ENCODE results near the gene CAPN12.

The CAPN12 gene

DNA sequence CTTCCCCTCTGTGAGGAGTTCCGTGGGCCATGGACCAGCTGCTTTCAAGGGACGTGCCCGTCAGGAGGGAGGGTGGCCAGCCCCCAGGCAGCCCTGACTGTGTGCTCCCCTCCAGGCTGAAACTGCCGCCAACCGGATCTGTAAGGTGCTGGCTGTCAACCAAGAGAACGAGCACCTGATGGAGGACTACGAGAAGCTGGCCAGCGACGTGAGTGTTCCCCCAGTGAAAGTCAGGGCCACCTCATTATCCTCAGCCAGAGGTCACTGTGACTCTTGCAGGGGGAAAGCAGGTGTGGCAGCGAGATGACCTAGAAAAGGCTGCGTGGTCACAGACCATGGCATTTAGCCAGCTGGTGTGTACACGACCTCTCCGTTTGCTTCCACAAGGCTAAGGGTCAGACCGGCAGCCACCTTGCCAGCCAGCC lies 29.9 kb downstream of the CAPN12 start:
- peaks cover 5% of the 10 kb centered on the region for H3K4me1 Mint-ChIP-seq
- DNase-seq (ENCODE audit: low spot score in 2 of 2) (no peak), ATAC-seq (replicated peaks; ENCODE audit: extremely low read depth, poor library complexity, severe bottlenecking) (no peak)
- H3K9me3 Mint-ChIP-seq: no peaks in the 10 kb centered on the region
- H3K4me3 Mint-ChIP-seq: no peak overlapping the region
- H3K27ac Mint-ChIP-seq (ENCODE audit: low read depth): no peak overlapping the region
- H3K27me3 Mint-ChIP-seq: no peaks in the 10 kb centered on the region
- H3K36me3 Mint-ChIP-seq (ENCODE audit: insufficient read depth): peaks cover 37% of the 10 kb centered on the region

DNA sequence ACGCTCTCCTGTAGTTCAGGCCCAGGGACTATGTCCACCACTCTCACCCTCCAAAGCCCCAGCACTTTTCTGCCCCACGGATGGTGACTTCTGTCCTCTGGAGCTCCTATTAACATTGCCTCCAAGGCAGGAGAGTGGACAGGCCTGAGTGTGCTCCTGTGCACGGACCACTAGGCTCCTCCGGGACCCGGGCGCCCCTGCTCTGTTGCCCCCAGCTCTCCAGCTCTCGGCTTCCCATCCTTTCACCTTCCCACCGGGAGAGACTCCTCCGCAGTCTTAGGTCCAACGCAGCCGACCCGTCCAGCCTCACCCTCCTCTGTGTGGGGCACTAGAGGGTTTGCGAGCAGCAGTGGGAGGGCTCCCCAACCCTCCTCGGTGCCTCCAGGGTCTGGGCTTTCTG lies 30.4 kb downstream of the CAPN12 start:
- H3K4me3 Mint-ChIP-seq: no peak overlapping the region
- no peaks in the 10 kb centered on the region for H3K9me3 Mint-ChIP-seq
- DNase-seq (ENCODE audit: low spot score in 2 of 2): no peak
- peak overlapping the region; percentile 88 for H3K27ac Mint-ChIP-seq (ENCODE audit: low read depth)
- peaks cover 37% of the 10 kb centered on the region for H3K36me3 Mint-ChIP-seq (ENCODE audit: insufficient read depth)
- H3K4me1 Mint-ChIP-seq: peaks cover 5% of the 10 kb centered on the region
- no peak for ATAC-seq (replicated peaks; ENCODE audit: extremely low read depth, poor library complexity, severe bottlenecking)
- no peaks in the 10 kb centered on the region for H3K27me3 Mint-ChIP-seq

DNA sequence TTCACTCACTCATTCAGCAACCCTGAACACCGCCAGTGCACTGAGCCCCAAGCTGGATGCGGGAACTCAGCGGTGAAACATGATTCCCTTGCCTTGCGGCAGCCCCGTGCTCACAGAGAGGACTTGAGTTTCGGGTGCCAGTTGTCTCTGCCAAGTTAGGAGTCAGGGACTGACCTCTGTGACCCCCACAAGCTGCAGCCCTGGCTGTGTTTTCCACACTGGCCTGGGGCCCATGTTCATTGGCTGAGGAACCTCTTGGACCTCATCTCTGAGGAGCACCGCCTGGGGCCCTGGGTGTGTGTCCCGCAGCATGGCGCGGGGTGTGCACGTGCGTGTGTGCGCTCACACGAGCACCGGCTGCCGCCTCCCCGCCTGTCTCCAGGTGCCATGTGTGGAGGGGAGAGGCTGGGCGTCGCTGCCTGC lies 31.0 kb downstream of the CAPN12 start:
- H3K9me3 Mint-ChIP-seq: no peaks in the 10 kb centered on the region
- H3K4me3 Mint-ChIP-seq: no peak overlapping the region
- no peaks in the 10 kb centered on the region for H3K27me3 Mint-ChIP-seq
- no peak for DNase-seq (ENCODE audit: low spot score in 2 of 2)
- H3K36me3 Mint-ChIP-seq (ENCODE audit: insufficient read depth): peaks cover 35% of the 10 kb centered on the region
- ATAC-seq (replicated peaks; ENCODE audit: extremely low read depth, poor library complexity, severe bottlenecking): no peak
- H3K4me1 Mint-ChIP-seq: peaks cover 9% of the 10 kb centered on the region
- peak overlapping the region; percentile 88 for H3K27ac Mint-ChIP-seq (ENCODE audit: low read depth)

DNA sequence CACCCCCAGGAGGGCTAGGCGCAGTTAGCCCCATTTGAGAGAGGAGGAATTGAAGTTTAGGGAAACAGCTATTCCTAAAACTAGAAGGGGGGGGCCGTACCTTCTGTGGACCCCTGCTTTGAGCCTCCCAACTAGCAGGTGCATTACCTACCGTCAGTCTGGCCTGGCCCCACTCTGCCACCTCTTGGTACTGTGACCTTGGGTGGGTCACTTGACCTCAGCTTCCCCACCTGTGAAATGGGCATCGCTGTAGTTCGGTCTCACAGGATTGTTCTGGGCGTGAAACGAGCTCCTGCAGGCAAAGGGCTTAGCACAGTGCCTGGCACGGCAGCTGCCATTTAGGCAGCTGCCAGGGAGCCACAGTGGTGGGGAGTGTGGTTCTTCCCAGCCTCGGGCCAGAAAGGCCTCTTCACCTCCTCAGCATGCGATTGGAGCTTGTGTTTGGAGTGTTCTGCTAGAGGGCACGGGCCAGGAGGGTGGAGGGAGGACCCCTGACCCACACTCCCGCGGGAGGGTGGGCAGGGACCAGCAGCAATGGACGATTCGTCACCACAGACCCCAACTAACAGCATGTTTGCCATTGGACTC lies 32.0 kb downstream of the CAPN12 start:
- H3K9me3 Mint-ChIP-seq: no peaks in the 10 kb centered on the region
- H3K4me3 Mint-ChIP-seq: no peak overlapping the region
- no peak for ATAC-seq (replicated peaks; ENCODE audit: extremely low read depth, poor library complexity, severe bottlenecking)
- H3K36me3 Mint-ChIP-seq (ENCODE audit: insufficient read depth): peaks cover 29% of the 10 kb centered on the region
- no peak overlapping the region for H3K27ac Mint-ChIP-seq (ENCODE audit: low read depth)
- H3K4me1 Mint-ChIP-seq: peaks cover 11% of the 10 kb centered on the region
- H3K27me3 Mint-ChIP-seq: no peaks in the 10 kb centered on the region
- no peak for DNase-seq (ENCODE audit: low spot score in 2 of 2)

DNA sequence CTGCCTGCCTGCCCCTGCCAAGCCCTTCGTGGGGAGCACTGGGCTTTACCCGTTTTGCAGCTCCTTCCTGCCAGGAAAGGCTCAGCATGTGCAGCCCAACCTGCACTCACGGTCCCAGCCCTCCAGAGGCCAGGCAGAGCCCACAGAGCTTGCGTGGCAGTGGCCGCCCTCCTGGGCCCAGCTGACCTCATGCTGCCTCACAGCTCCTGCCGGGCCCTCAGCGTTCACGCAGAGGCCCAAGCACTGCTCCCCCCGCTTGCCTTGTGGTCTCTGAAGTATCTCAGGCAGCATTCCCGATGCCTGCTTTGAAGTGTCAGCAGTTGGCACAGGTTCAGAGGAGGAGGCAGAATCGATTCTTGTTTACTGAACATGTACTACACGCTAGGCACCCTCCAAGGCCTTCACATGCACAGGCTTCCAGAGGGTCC lies 32.5 kb downstream of the CAPN12 start:
- peaks cover 29% of the 10 kb centered on the region for H3K36me3 Mint-ChIP-seq (ENCODE audit: insufficient read depth)
- H3K9me3 Mint-ChIP-seq: no peaks in the 10 kb centered on the region
- ATAC-seq (replicated peaks; ENCODE audit: extremely low read depth, poor library complexity, severe bottlenecking) (no peak), DNase-seq (ENCODE audit: low spot score in 2 of 2) (no peak)
- H3K27ac Mint-ChIP-seq (ENCODE audit: low read depth): no peak overlapping the region
- no peak overlapping the region for H3K4me3 Mint-ChIP-seq
- H3K4me1 Mint-ChIP-seq: peaks cover 11% of the 10 kb centered on the region
- H3K27me3 Mint-ChIP-seq: no peaks in the 10 kb centered on the region

DNA sequence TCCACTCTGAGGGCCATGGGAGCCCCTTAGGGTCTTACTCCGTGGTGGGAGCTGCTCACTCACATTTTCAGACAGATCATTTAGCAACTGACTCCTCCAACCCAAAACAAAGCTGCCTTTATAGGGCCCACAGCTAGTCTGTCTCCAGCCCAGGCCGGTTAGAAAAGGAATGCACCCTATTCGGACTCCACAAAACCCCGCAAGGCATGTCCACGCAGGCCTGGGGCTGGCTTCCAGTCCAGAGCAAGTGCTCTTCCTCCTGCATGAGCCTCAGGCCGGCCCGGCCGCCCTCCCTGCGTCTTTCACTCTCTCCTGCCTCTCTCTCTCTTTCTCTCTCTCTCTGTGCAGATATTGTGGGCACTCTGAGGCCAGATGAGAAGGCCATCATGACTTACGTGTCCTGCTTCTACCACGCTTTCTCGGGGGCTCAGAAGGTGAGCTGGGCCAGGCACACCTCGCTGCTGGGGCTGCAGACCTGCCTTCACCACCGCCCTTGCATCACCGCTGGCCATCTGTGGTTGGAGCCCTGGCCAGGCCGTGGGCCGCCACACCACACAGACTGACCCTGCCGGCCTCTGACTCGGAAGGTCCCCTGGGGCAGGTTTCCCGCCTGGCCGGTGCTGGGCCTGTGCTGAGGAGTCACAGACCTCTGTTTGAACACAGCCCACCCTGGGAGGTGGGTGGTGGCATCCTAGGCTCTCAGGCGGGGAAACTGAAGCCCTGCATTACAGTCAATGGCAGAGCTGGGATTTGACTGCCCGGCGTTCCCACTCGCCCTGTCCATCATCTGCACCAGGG lies 33.1 kb downstream of the CAPN12 start:
- Mint-ChIP-seq H3K36me3 (ENCODE audit: insufficient read depth) (peaks cover 30% of the 10 kb centered on the region), H3K4me3 (no peak overlapping the region), H3K27me3 (no peaks in the 10 kb centered on the region), H3K9me3 (no peaks in the 10 kb centered on the region), H3K4me1 (peaks cover 11% of the 10 kb centered on the region), H3K27ac (ENCODE audit: low read depth) (peak overlapping the region; percentile 2)
- no peak for DNase-seq (ENCODE audit: low spot score in 2 of 2)
- no peak for ATAC-seq (replicated peaks; ENCODE audit: extremely low read depth, poor library complexity, severe bottlenecking)

DNA sequence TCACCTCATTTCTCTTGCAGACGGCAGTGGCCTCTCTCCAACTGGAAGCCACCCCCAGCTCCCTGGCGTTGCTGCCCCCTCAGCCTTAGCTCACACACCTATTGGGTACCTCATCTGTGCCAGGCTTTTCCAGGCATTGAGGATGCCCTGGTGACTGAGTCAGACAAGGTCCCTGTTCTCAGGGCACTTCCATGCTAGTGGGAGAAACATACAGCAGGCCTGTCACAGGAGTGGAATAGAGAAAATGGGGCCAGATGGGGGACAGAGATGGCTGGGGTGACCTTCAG lies 33.9 kb downstream of the CAPN12 start:
- ATAC-seq (replicated peaks; ENCODE audit: extremely low read depth, poor library complexity, severe bottlenecking): no peak
- H3K4me3 Mint-ChIP-seq: no peak overlapping the region

DNA sequence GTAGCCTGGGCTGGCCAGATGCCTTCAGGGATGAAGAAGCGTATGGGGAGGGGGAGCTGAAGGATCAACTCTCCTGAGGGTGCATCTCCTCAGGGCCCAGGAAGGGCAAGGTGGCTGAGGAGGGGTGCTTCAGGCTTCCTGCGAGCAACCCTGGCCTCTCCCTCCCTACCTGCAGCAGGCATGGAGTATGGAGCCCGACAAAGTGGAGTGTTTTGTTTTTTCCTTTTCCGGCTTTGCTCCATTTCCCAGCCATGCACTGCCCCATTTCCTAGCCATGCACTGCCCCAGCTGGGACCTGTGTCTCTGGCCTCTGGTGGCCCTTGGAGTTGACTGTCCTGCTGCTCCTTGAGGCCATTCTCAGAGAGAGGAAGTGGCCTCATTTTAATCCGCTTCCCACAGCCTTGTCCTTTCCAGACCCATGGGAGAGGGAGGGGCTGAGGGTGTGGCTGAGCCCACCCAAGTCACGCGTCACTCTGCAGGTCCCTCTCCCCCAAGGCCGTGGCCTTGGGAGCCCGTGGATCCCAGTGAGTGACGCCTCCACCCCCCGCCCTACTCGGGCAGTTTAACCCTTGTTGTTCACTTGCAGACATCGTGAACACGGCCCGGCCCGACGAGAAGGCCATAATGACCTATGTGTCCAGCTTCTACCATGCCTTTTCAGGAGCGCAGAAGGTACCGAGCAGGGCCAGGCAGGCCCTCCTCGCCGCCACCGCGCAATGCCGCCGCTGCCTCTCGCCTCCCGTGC lies 34.4 kb downstream of the CAPN12 start:
- no peak overlapping the region for H3K4me3 Mint-ChIP-seq
- H3K27me3 Mint-ChIP-seq: no peaks in the 10 kb centered on the region
- ATAC-seq (replicated peaks; ENCODE audit: extremely low read depth, poor library complexity, severe bottlenecking) (no peak), DNase-seq (ENCODE audit: low spot score in 2 of 2) (no peak)
- H3K4me1 Mint-ChIP-seq: peaks cover 11% of the 10 kb centered on the region
- peak overlapping the region; percentile 2 for H3K27ac Mint-ChIP-seq (ENCODE audit: low read depth)
- H3K9me3 Mint-ChIP-seq: no peaks in the 10 kb centered on the region
- peaks cover 29% of the 10 kb centered on the region for H3K36me3 Mint-ChIP-seq (ENCODE audit: insufficient read depth)

More for the DNA sequence above, 33.9 kb downstream of the CAPN12 start:
- DNase-seq (ENCODE audit: low spot score in 2 of 2): no peak
- Mint-ChIP-seq H3K4me1 (peaks cover 11% of the 10 kb centered on the region), H3K27ac (ENCODE audit: low read depth) (peak overlapping the region; percentile 2), H3K36me3 (ENCODE audit: insufficient read depth) (peaks cover 32% of the 10 kb centered on the region), H3K27me3 (no peaks in the 10 kb centered on the region), H3K9me3 (no peaks in the 10 kb centered on the region)

DNA sequence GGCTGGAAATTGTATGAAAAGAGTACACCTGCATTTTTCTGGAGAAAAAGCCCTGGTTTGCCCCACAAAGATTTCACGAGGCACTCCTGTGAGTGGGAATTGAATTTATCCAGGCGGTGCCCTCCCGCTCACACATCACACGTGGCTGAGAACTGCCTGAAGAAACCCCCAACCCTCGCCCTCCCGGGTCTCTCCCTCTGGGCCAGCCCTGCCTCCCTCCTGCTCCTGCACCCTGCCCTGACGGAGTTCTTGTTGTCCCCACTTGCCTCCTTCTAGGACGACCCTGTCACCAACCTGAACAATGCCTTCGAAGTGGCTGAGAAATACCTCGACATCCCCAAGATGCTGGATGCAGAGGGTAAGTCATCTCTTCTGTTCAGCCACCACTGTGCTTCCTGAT lies 35.2 kb downstream of the CAPN12 start:
- DNase-seq (ENCODE audit: low spot score in 2 of 2): no peak
- Mint-ChIP-seq H3K36me3 (ENCODE audit: insufficient read depth) (peaks cover 32% of the 10 kb centered on the region), H3K9me3 (no peaks in the 10 kb centered on the region), H3K27ac (ENCODE audit: low read depth) (no peak overlapping the region), H3K27me3 (no peaks in the 10 kb centered on the region), H3K4me1 (peaks cover 15% of the 10 kb centered on the region), H3K4me3 (no peak overlapping the region)
- ATAC-seq (replicated peaks; ENCODE audit: extremely low read depth, poor library complexity, severe bottlenecking): no peak

DNA sequence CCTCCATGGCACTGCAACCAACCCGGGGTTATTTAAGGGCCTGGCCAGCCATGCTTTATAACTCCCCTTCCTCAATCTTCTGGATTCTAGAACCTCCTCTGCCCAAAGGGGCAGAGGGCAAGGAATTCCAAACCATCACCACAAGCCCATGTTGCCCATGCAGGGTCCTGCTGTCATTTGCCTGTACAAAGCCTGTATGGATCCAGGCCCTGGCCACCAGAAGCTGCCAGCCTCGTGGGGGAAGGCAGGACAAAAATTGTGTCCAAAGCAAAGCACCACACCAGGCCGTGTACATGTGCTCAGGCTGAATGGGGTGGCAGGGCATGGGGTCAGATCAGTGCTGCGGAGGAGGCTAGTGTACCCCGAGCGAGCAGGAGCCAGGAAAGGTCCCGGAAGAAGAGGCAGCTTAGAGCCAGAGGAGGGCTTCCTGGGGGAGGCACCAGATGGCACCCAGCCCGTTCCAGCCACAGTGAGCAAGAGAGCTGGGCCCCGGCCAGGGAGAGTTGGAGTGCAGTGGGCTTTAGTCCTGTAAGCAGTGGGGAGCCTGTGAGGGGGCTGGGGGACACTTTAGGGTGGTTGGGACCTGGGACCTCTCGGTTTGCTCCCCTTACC lies 35.8 kb downstream of the CAPN12 start:
- Mint-ChIP-seq H3K27ac (ENCODE audit: low read depth) (peak overlapping the region; percentile 69), H3K9me3 (no peaks in the 10 kb centered on the region), H3K4me3 (no peak overlapping the region), H3K4me1 (peaks cover 17% of the 10 kb centered on the region), H3K27me3 (no peaks in the 10 kb centered on the region), H3K36me3 (ENCODE audit: insufficient read depth) (peaks cover 32% of the 10 kb centered on the region)
- ATAC-seq (replicated peaks; ENCODE audit: extremely low read depth, poor library complexity, severe bottlenecking) (no peak), DNase-seq (ENCODE audit: low spot score in 2 of 2) (no peak)

DNA sequence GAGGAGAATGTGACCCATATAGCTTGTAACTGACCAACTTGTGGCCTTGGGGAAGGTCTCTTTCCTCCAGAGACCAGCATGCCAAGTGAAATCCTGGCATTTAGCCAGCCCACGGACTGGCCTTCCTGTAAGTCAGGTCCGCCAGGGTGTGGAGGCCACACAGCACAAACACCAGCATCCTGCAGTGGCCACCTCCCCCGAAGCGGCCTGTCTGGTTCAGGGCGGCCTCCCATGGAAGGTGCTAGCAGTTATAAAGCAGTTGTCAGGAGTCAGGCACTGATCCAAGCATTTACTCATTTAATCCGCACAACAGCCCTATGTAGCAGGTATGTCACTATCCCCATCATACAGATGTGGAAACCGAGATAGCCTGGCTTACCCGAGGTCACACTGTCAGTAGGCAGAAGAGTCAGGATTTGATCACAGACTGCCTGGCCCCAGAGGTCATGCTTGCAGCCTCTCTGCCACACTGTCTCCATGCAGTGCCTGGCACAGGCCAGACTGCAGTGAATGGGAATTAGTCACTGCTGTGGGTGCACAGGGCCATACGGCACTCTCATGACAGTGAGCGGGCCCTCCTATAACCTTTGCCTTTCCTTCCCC lies 36.7 kb downstream of the CAPN12 start:
- peaks cover 31% of the 10 kb centered on the region for H3K36me3 Mint-ChIP-seq (ENCODE audit: insufficient read depth)
- no peak for DNase-seq (ENCODE audit: low spot score in 2 of 2)
- no peak for ATAC-seq (replicated peaks; ENCODE audit: extremely low read depth, poor library complexity, severe bottlenecking)
- H3K4me1 Mint-ChIP-seq: peaks cover 17% of the 10 kb centered on the region
- peak overlapping the region; percentile 69 for H3K27ac Mint-ChIP-seq (ENCODE audit: low read depth)
- no peak overlapping the region for H3K4me3 Mint-ChIP-seq
- H3K27me3 Mint-ChIP-seq: no peaks in the 10 kb centered on the region
- H3K9me3 Mint-ChIP-seq: no peaks in the 10 kb centered on the region

DNA sequence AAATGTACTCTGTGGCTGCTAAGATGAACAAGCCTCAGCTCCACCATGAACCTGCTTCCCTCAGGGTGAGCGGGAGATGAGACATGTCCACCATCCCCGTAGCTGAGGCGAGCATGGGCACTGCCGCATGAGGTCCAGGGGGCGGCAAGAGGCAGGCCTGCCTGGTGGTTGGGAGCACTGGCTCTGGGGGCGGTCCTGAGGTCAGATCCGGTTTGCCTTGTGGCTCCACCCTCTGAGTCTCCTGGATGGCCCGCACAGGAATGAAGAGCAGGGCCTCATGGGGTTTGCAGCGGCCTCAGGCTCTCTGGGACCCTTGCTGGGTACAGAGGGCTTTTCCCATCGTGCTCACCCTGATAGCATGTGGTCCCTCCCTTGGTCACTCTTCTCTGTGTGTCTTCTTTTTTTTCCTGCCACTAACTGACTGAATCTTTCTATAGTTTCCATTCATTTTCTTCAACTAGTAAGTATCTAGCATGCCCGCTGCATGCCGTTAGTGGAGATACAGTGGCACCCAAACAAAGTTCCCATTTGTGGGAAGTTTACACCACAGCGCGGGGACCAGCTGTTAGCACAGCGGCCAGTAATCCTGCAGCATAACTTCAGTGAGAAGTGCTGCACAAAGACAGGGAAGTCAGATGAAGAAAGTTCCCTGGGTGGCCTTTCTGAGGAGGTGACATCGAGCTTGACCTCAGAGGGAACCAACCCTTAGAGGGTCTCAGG lies 37.3 kb downstream of the CAPN12 start:
- H3K27ac Mint-ChIP-seq (ENCODE audit: low read depth): no peak overlapping the region
- no peak for DNase-seq (ENCODE audit: low spot score in 2 of 2)
- no peaks in the 10 kb centered on the region for H3K9me3 Mint-ChIP-seq
- peaks cover 17% of the 10 kb centered on the region for H3K4me1 Mint-ChIP-seq
- peaks cover 31% of the 10 kb centered on the region for H3K36me3 Mint-ChIP-seq (ENCODE audit: insufficient read depth)
- no peak for ATAC-seq (replicated peaks; ENCODE audit: extremely low read depth, poor library complexity, severe bottlenecking)
- H3K4me3 Mint-ChIP-seq: no peak overlapping the region
- H3K27me3 Mint-ChIP-seq: no peaks in the 10 kb centered on the region

All from central memory CD8-positive, alpha-beta T cell (primary cell).